K562 (cell line): ENCODE measurements around the gene ALCAM. TPM values are rescaled to one million over a fixed set of nuclear protein-coding genes. Genes with fewer than 3 reads are reported as not detected.

Experiments used
- ATAC-seq: fragments of 200-7000 bp; cut with Tn5 transposase; 3 replicates; pipeline ENCODE4 v1.9.1; 2020; ENCODE audit warnings: moderate library complexity
- BruUV-seq: library from RNA; stranded (reverse); fragments of 400-500 nt; replicated peaks from 2 replicates; lab custom pipeline; 2021; lab: Mats Ljungman, UMichigan
- CTCF ChIA-PET: fragments of 300-600 bp; formaldehyde crosslinking; extraction: SDS; loops from one replicate; lab custom pipeline; 2021; ENCODE audit warnings: low intra/inter-chr PET ratio; lab: Yijun Ruan, JAX
- POLR2A ChIA-PET: fragments of 300-600, 350-650 bp; sonication (Branson Sonifier 250); formaldehyde crosslinking; extraction: SDS; loops from one replicate; lab custom pipeline; 2021; ENCODE audit warnings: antibody characterized with exemption, inconsistent platforms; lab: Yijun Ruan, JAX
- DNase-seq, 4 experiments: peaks; one replicate each; pipeline versions ENCODE4 v3.0.0 to v3.0.0-alpha.2; 2011 to 2018; ENCODE audit warnings: low spot score in 3 of 4, mixed read lengths in 3 of 4; ENCODE audit errors: extremely low read depth in 1 of 4
- FAIRE-seq: peaks from 2 replicates; lab custom pipeline; 2011; peaks lifted over from hg19 to GRCh38; lab: Jason Lieb, UNC
- H2AFZ ChIP-seq: 2 replicates; pipeline ENCODE4 v1.6.0; 2011; ENCODE audit warnings: low read depth, low read length, control low read depth, inconsistent platforms
- H3K27ac ChIP-seq: fragments of 200-600 bp; 3 replicates; pipeline ENCODE4 v1.8.0; 2011; ENCODE audit warnings: low read depth, mild to moderate bottlenecking, control low read depth, inconsistent platforms, low read length, moderate library complexity, mixed read lengths; ENCODE audit errors: extremely low read depth
- H3K27me3 ChIP-seq, 2 experiments: fragments of 300-600 bp in 1 of 2; 2 replicates in 1 of 2; 3 replicates in 1 of 2; pipeline versions ENCODE4 v1.6.0 to v1.8.0; 2011; ENCODE audit warnings: inconsistent platforms in 2 of 2, low read length in 2 of 2, mild to moderate bottlenecking in 1 of 2, mixed read lengths in 1 of 2, moderate library complexity in 1 of 2; ENCODE audit not compliant: control insufficient read depth in 2 of 2, insufficient read depth in 2 of 2
- H3K36me3 ChIP-seq: fragments of 300-600 bp; 3 replicates; pipeline ENCODE4 v1.8.0; 2011; ENCODE audit warnings: mild to moderate bottlenecking, low read length, inconsistent platforms; ENCODE audit not compliant: control insufficient read depth, insufficient read depth
- H3K4me1 ChIP-seq, 2 experiments: fragments of 200-600 bp in 1 of 2; replicated peaks in 1 of 2; 2 replicates in 1 of 2; 3 replicates in 1 of 2; pipeline versions ENCODE4 v1.5.1 to v1.8.0; 2011; ENCODE audit warnings: inconsistent platforms in 2 of 2, low read length in 2 of 2, mild to moderate bottlenecking in 1 of 2, mixed read lengths in 1 of 2, moderate library complexity in 1 of 2; ENCODE audit not compliant: control insufficient read depth in 2 of 2, insufficient read depth in 2 of 2
- H3K4me2 ChIP-seq: 2 replicates; pipeline ENCODE4 v1.6.1; 2011; ENCODE audit warnings: low read length, control low read depth, inconsistent platforms, mixed read lengths; ENCODE audit not compliant: insufficient read depth
- H3K4me3 ChIP-seq: fragments of 200-600 bp; sonication (generic), shearing (Covaris generic); 2 replicates; pipeline ENCODE4 v1.5.1; 2016; ENCODE audit warnings: control low read depth, inconsistent platforms
- H3K79me2 ChIP-seq: fragments of 200-600 bp; 3 replicates; pipeline ENCODE4 v1.8.0; 2011; ENCODE audit warnings: low read length, inconsistent platforms; ENCODE audit not compliant: control insufficient read depth, insufficient read depth
- H3K9ac ChIP-seq, 2 experiments: 2 replicates each; pipeline versions ENCODE4 v1.6.0 to v1.6.1; 2011; ENCODE audit warnings: low read depth in 2 of 2, low read length in 2 of 2, control low read depth in 1 of 2, inconsistent platforms in 1 of 2, mild to moderate bottlenecking in 1 of 2, mixed read lengths in 1 of 2; ENCODE audit not compliant: insufficient read depth in 1 of 2
- H3K9me1 ChIP-seq: one replicate; pipeline ENCODE4 v1.6.0; 2011; ENCODE audit warnings: inconsistent platforms, mild to moderate bottlenecking, low read length, moderate library complexity; ENCODE audit not compliant: control insufficient read depth, insufficient read depth
- H3K9me3 ChIP-seq: replicated peaks from 2 replicates; pipeline ENCODE4 v1.5.1; 2011; ENCODE audit warnings: low read depth, low read length, inconsistent platforms; ENCODE audit not compliant: control insufficient read depth, insufficient read depth
- H4K20me1 ChIP-seq: replicated peaks from 2 replicates; pipeline ENCODE4 v1.6.1; 2011; ENCODE audit warnings: low read length, inconsistent platforms, mixed read lengths; ENCODE audit not compliant: control insufficient read depth, insufficient read depth
- ATF7 ChIP-seq: fragments of 450-650 bp; IDR thresholded peaks from 2 replicates; pipeline ENCODE4 v1.7.1; 2014; ENCODE audit warnings: mild to moderate bottlenecking, moderate library complexity
- CCNT2 ChIP-seq: IDR thresholded peaks from 2 replicates; pipeline ENCODE4 v1.6.1; 2011; ENCODE audit warnings: borderline replicate concordance, low read depth, mild to moderate bottlenecking, moderate library complexity, mixed read lengths, low read length; ENCODE audit not compliant: insufficient read length; ENCODE audit errors: extremely low read depth
- ETV1 ChIP-seq: fragments of 450-650 bp; conservative IDR thresholded peaks from 2 replicates; pipeline ENCODE4 v1.6.1; 2016; ENCODE audit warnings: missing genetic modification characterization, control low read depth, low read depth, missing compliant biosample characterization
- FOSL1 ChIP-seq: fragments of 200-800 bp; sonication (Bioruptor generic); conservative IDR thresholded peaks from 2 replicates; pipeline ENCODE4 v1.6.1; 2016; ENCODE audit warnings: missing genetic modification characterization, missing compliant biosample characterization
- HLTF ChIP-seq: fragments of 450-650 bp; IDR thresholded peaks from 2 replicates; pipeline ENCODE4 v1.6.1; 2016
- HNRNPH1 ChIP-seq: fragments of 200-400 bp; formaldehyde crosslinking; optimal IDR thresholded peaks from 2 replicates; pipeline ENCODE3; 2017; ENCODE audit warnings: low read depth, mild to moderate bottlenecking, low read length, moderate library complexity
- MYC ChIP-seq, 2 experiments: fragments of 250-450 bp in 1 of 2; sonication (Bioruptor Pico) in 1 of 2; IDR thresholded peaks; 2 replicates each; pipeline versions ENCODE4 v1.5.1 to v1.6.1; 2012 to 2021; ENCODE audit warnings: low read depth in 2 of 2, borderline replicate concordance in 1 of 2, improper control_type of control experiment in 1 of 2, low read length in 1 of 2, mild to moderate bottlenecking in 1 of 2, moderate library complexity in 1 of 2
- NCOA6 ChIP-seq: fragments of 450-650 bp; IDR thresholded peaks from 2 replicates; pipeline ENCODE4 v1.6.1; 2017; ENCODE audit warnings: mild to moderate bottlenecking
- NONO ChIP-seq, 2 experiments: fragments of 200-400 bp in 1 of 2; fragments of 450-650 bp in 1 of 2; formaldehyde crosslinking in 1 of 2; IDR thresholded peaks; 2 replicates each; pipeline ENCODE4 v1.6.1; 2017; ENCODE audit warnings: low read depth in 2 of 2, mild to moderate bottlenecking in 2 of 2, moderate library complexity in 2 of 2, low read length in 1 of 2
- RBM22 ChIP-seq: fragments of 200-400 bp; formaldehyde crosslinking; IDR thresholded peaks from 2 replicates; pipeline ENCODE4 v1.6.1; 2018; ENCODE audit warnings: low read length, low read depth; ENCODE audit not compliant: poor library complexity, severe bottlenecking
- SAFB2 ChIP-seq: fragments of 200-400 bp; formaldehyde crosslinking; IDR thresholded peaks from 2 replicates; pipeline ENCODE4 v1.6.1; 2018; ENCODE audit warnings: borderline replicate concordance, low read length, low read depth, moderate library complexity; ENCODE audit not compliant: severe bottlenecking
- ZKSCAN8 ChIP-seq: fragments of 200-800 bp; sonication (Bioruptor generic); IDR thresholded peaks from 2 replicates; pipeline ENCODE4 v1.6.1; 2016; ENCODE audit warnings: missing genetic modification characterization, missing compliant biosample characterization
- ZNF584 ChIP-seq: fragments of 200-800 bp; sonication (Bioruptor generic); IDR thresholded peaks from 2 replicates; pipeline ENCODE4 v1.6.1; 2016; ENCODE audit warnings: low read depth, mild to moderate bottlenecking, missing genetic modification characterization, missing compliant biosample characterization
- ZNF668 ChIP-seq: fragments of 250-450 bp; sonication (Bioruptor Pico); IDR thresholded peaks from 2 replicates; pipeline ENCODE4 v1.8.0; 2022; ENCODE audit warnings: mild to moderate bottlenecking, inconsistent platforms
- WGBS: fragments of 100-300 bp; shearing (Covaris generic); methylation state at CpG from one replicate; pipeline ENCODE4 v1.1.6; 2016; ENCODE audit warnings: low coverage, mixed read lengths; ENCODE audit not compliant: insufficient coverage; ENCODE audit errors: missing lambda C conversion rate; 5-methylcytosine and 5-hydroxymethylcytosine counted together
- in situ Hi-C: fragments of 300-500 bp; cut with MboI; formaldehyde crosslinking; loops from 4 replicates; pipeline ENCODE4 v1.15.0; 2018; ENCODE audit warnings: inconsistent platforms, mixed read lengths
- intact Hi-C: fragments of 100-400 bp; cut with micrococcal nuclease; formaldehyde crosslinking; loops from 2 replicates; pipeline ENCODE4 v1.14.2; 2022
- polyA plus RNA-seq, 8 experiments: library from polyadenylated mRNA; depleted of rRNA in 4 of 8; stranded (reverse) in 5 of 8; unstranded in 3 of 8; fragments of >200 nt; fragmentation: Nextera tagmentation in 2 of 8; fragmentation: Illumina TruSeq in 1 of 8; extraction: Ambion mirVana in 2 of 8; extraction: Trizol in 1 of 8; gene quantifications; 2 replicates each; pipeline versions ENCODE4 v1.2.1 to v1.2.3, GENCODE V29; 2011 to 2014; ENCODE audit warnings: inconsistent platforms in 1 of 8, missing spikeins in 1 of 8
- total RNA-seq, 7 experiments: library from RNA; depleted of rRNA in 6 of 7; stranded (reverse); fragments of >200 nt in 6 of 7; fragmentation: Illumina TruSeq in 2 of 7; extraction: Trizol in 2 of 7; gene quantifications; 2 replicates each; pipeline versions ENCODE4 v1.2.1 to v1.2.3, GENCODE V29; 2011 to 2021; ENCODE audit warnings: low replicate concordance in 1 of 7
- TF ChIP-seq, protein P1 (sequence below): fragments of 250-450 bp; sonication (Bioruptor Pico); IDR thresholded peaks from 2 replicates; pipeline ENCODE4 v1.4.0; 2020; ENCODE audit warnings: mild to moderate bottlenecking
- TF ChIP-seq, protein P2 (sequence below): fragments of 250-450 bp; sonication (Bioruptor Pico); IDR thresholded peaks from 2 replicates; pipeline ENCODE4 v1.8.0; 2022; ENCODE audit warnings: inconsistent platforms

Gene ALCAM
- total and polyA plus RNA-seq, 9 of the 15 experiments (the other 6 are each of a cell fraction or from before 2014, with no cell fraction given) = 0.03 to 0.98 (median 0.14) TPM; not detected in 1

DNA sequence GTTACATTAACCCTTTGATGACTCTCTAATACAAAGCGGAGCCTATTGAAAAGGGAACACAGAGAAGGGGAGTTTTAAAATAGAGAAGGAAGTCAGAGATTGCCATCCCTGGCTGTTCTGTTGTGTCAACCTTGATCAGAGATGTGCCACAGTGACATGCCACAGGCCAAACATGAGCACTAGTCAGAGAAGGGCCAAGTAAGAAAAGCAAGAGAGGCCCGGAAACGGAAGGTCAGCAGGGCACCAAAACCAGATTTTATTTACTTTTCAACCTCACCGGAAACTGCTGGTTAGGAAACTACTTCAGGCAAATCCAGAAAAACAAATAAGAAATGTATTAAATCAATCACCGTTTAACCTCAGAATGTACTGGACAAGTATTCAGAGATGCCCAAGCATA, 171.8 kb downstream of the ALCAM start:
- BruUV-seq = no TSS peak
- Histone ChIP-seq H3K9ac (no peak overlapping the region), H2AFZ (no peak overlapping the region), H3K27ac (no peak overlapping the region), H3K4me3 (no peak overlapping the region), H3K9me3 (no peaks in the 10 kb centered on the region), H4K20me1 (no peaks in the 10 kb centered on the region), H3K79me2 (no peaks in the 10 kb centered on the region), H3K36me3 (no peaks in the 10 kb centered on the region), H3K4me2 (no peak overlapping the region), H3K4me1 (no peaks in the 10 kb centered on the region), H3K9me1 (no peaks in the 10 kb centered on the region), H3K27me3 (no peaks in the 10 kb centered on the region)
- intact Hi-C loops = no loop called here
- TF ChIP-seq HLTF (no peak), NCOA6 (no peak), ETV1 (tag) (no peak), HNRNPH1 (no peak), FOSL1 (tag) (no peak), ZNF668 (no peak), MYC (IDR thresholded peaks at IDR 0.05; ENCODE audit: low read depth, low read length) (no peak), MYC (CRISPR knock-in tag; IDR thresholded peaks at IDR 0.05; ENCODE audit: borderline replicate concordance, low read depth) (no peak), NONO (IDR thresholded peaks at IDR 0.05; ENCODE audit: low read depth in 2 of 2, low read length in 1 of 2) (no peak), ZNF584 (CRISPR knock-in tag) (no peak), ZKSCAN8 (CRISPR knock-in tag) (no peak), RBM22 (no peak), ATF7 (no peak), SAFB2 (no peak), CCNT2 (no peak)
- TF ChIP-seq, protein P1, sequence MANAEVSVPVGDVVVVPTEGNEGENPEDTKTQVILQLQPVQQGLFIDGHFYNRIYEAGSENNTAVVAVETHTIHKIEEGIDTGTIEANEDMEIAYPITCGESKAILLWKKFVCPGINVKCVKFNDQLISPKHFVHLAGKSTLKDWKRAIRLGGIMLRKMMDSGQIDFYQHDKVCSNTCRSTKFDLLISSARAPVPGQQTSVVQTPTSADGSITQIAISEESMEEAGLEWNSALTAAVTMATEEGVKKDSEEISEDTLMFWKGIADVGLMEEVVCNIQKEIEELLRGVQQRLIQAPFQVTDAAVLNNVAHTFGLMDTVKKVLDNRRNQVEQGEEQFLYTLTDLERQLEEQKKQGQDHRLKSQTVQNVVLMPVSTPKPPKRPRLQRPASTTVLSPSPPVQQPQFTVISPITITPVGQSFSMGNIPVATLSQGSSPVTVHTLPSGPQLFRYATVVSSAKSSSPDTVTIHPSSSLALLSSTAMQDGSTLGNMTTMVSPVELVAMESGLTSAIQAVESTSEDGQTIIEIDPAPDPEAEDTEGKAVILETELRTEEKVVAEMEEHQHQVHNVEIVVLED = no peak
- TF ChIP-seq, protein P2, sequence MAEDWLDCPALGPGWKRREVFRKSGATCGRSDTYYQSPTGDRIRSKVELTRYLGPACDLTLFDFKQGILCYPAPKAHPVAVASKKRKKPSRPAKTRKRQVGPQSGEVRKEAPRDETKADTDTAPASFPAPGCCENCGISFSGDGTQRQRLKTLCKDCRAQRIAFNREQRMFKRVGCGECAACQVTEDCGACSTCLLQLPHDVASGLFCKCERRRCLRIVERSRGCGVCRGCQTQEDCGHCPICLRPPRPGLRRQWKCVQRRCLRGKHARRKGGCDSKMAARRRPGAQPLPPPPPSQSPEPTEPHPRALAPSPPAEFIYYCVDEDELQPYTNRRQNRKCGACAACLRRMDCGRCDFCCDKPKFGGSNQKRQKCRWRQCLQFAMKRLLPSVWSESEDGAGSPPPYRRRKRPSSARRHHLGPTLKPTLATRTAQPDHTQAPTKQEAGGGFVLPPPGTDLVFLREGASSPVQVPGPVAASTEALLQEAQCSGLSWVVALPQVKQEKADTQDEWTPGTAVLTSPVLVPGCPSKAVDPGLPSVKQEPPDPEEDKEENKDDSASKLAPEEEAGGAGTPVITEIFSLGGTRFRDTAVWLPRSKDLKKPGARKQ = no peak
- ATAC-seq = no peak
- WGBS = 2% methylated on average over 5 of the region's 5 CpGs
- in situ Hi-C loops = no loop called here
- no peak for DNase-seq
- ChIA-PET POLR2A (no interaction called here), CTCF (no interaction called here)
- no peak for FAIRE-seq
